HepG2 (cell line): ENCODE data around the gene IL22RA1. TPM values are rescaled to one million over a fixed set of nuclear protein-coding genes. Genes with fewer than 3 reads are reported as not detected.
A peak's percentile ranks its signal among the peaks of the same experiment; 100 is the strongest.

Source experiments
- AFF4 ChIP-seq: sonication (generic); formaldehyde crosslinking; IDR thresholded peaks from 2 replicates; pipeline ENCODE4 v1.4.0; 2020; ENCODE audit warnings: missing genetic modification reagents
- ARID3A ChIP-seq: IDR thresholded peaks from 2 replicates; pipeline ENCODE4 v1.6.1; 2012; ENCODE audit warnings: low read depth, low read length, improper control_type of control experiment
- HMGXB4 ChIP-seq, 2 experiments: sonication (generic) in 1 of 2; formaldehyde crosslinking in 1 of 2; IDR thresholded peaks; 2 replicates each; pipeline versions ENCODE4 v1.4.0 to v1.6.1; 2018 to 2020; ENCODE audit warnings: missing genetic modification reagents in 2 of 2, borderline replicate concordance in 1 of 2, low read depth in 1 of 2, mild to moderate bottlenecking in 1 of 2, missing biosample characterization in 1 of 2
- MNT ChIP-seq: fragments of 450-650 bp; IDR thresholded peaks from 2 replicates; pipeline ENCODE4 v1.6.1; 2016
- SALL1 ChIP-seq: sonication (generic); formaldehyde crosslinking; IDR thresholded peaks from 2 replicates; pipeline ENCODE4 v1.8.0; 2022; ENCODE audit warnings: mild to moderate bottlenecking, missing genetic modification reagents
- SIX1 ChIP-seq: sonication (generic); formaldehyde crosslinking; IDR thresholded peaks from 2 replicates; pipeline ENCODE4 v1.4.0; 2020; ENCODE audit warnings: missing genetic modification reagents, borderline replicate concordance
- TFDP1 ChIP-seq: IDR thresholded peaks from 2 replicates; pipeline ENCODE4 v1.6.1; 2016; ENCODE audit warnings: missing compliant biosample characterization, missing genetic modification reagents, borderline replicate concordance
- ZNF331 ChIP-seq: sonication (generic); formaldehyde crosslinking; IDR thresholded peaks from 2 replicates; pipeline ENCODE4 v1.4.0; 2020; ENCODE audit warnings: missing genetic modification reagents
- ZNF512B ChIP-seq: sonication (generic); formaldehyde crosslinking; IDR thresholded peaks from 2 replicates; pipeline ENCODE4 v1.5.1; 2020; ENCODE audit warnings: missing genetic modification reagents, mild to moderate bottlenecking, borderline replicate concordance
- ZNF549 ChIP-seq: sonication (generic); formaldehyde crosslinking; IDR thresholded peaks from 2 replicates; pipeline ENCODE4 v1.5.0; 2020; ENCODE audit warnings: missing genetic modification reagents
- ZNF746 ChIP-seq: sonication (generic); formaldehyde crosslinking; IDR thresholded peaks from 2 replicates; pipeline ENCODE4 v1.8.0; 2022; ENCODE audit warnings: mild to moderate bottlenecking, missing genetic modification reagents
- polyA plus RNA-seq, 8 experiments: library from polyadenylated mRNA; depleted of rRNA in 3 of 8; stranded (reverse) in 7 of 8; unstranded in 1 of 8; fragments of >200 nt; fragmentation: Illumina TruSeq in 4 of 8; extraction: Trizol in 4 of 8; gene quantifications; 2 replicates each; pipeline versions ENCODE4 v1.2.1 to v1.2.3, GENCODE V29; 2011 to 2016; ENCODE audit warnings: low read depth in 4 of 8, missing spikeins in 1 of 8, mixed read lengths in 1 of 8; ENCODE audit not compliant: insufficient read depth in 1 of 8
- total RNA-seq, 5 experiments: library from RNA; depleted of rRNA; stranded (reverse); fragments of >200 nt; fragmentation: Illumina TruSeq; extraction: Trizol; gene quantifications; 2 replicates each; pipeline ENCODE4 v1.2.3, GENCODE V29; 2016; ENCODE audit warnings: low read depth in 1 of 5

IL22RA1 gene
- total and polyA plus RNA-seq, 2 of the 13 experiments (the other 11 are each of a cell fraction or from before 2014, with no cell fraction given): 4.4 to 10.2 TPM

- TF ChIP-seq ZNF331: no peak
- TF ChIP-seq ZNF512B: no peak
- TF ChIP-seq ZNF746: no peak
- no peak for TF ChIP-seq AFF4 (CRISPR knock-in tag)
- no peak for TF ChIP-seq ARID3A
- TF ChIP-seq ZNF549 (CRISPR knock-in tag): no peak
- TF ChIP-seq SIX1 (CRISPR knock-in tag): no peak
- TF ChIP-seq MNT: 0 out of 2 replicates have a peak, but pooled peaks have one; percentile 15
- TF ChIP-seq TFDP1 (CRISPR knock-in tag): peak; percentile 24; the same call in 1 of the 2 replicates
- TF ChIP-seq SALL1 (CRISPR knock-in tag): peak; percentile 31; the same call in 1 of the 2 replicates
- TF ChIP-seq HMGXB4 (CRISPR knock-in tag; IDR thresholded peaks at IDR 0.05; ENCODE audit: borderline replicate concordance in 1 of 2, low read depth in 1 of 2): no peak; a peak in 1 of 4 replicates
These were observed 35.3 kb downstream of the IL22RA1 start (continued) for GRCh38 chr1:24107462-24108138.
